Sigmoid colon (tissue), 7 donors: ENCODE data around the gene SNAI3. TPM values are rescaled to one million over a fixed set of nuclear protein-coding genes. Genes with fewer than 3 reads are reported as not detected.

Experiments
- DNase-seq: peaks from one replicate; pipeline ENCODE4 v3.0.0-alpha.2; 2019
- H3K27ac ChIP-seq, 4 donors: fragments of 200-600 bp; sonication (generic); one replicate each; pipeline ENCODE4 v1.5.1; 2016 to 2019; ENCODE audit warnings: mild to moderate bottlenecking in 1 of 4
- H3K27me3 ChIP-seq, 3 donors: fragments of 200-600 bp; sonication (generic); one replicate each; pipeline ENCODE4 v1.5.1; 2019; ENCODE audit warnings: mild to moderate bottlenecking in 1 of 3
- H3K36me3 ChIP-seq, 4 donors: fragments of 200-600 bp; sonication (generic); one replicate each; pipeline ENCODE4 v1.5.1; 2016 to 2019
- H3K4me1 ChIP-seq, 4 donors: fragments of 200-600 bp; sonication (generic); one replicate each; pipeline ENCODE4 v1.5.1; 2017 to 2019
- H3K4me3 ChIP-seq, 4 donors: fragments of 200-600 bp; sonication (generic); one replicate each; pipeline ENCODE4 v1.5.1; 2017 to 2019; ENCODE audit warnings: mild to moderate bottlenecking in 2 of 4, moderate library complexity in 1 of 4
- H3K9me3 ChIP-seq, 4 donors: fragments of 200-600 bp in 3 of 4; sonication (generic) in 3 of 4; one replicate each; pipeline versions ENCODE4 v1.5.1 to v1.6.1; 2013 to 2019
- CTCF ChIP-seq, 4 experiments: fragments of 450-650 bp in 3 of 4; fragments of 200-600 bp in 1 of 4; IDR thresholded peaks; one replicate each; pipeline ENCODE4 v1.5.1; 2016 to 2019; ENCODE audit warnings: antibody characterized with exemption in 4 of 4, mild to moderate bottlenecking in 3 of 4, moderate library complexity in 2 of 4
- EP300 ChIP-seq, 4 donors: sonication (generic); formaldehyde crosslinking; IDR thresholded peaks; one replicate each; pipeline ENCODE4 v1.6.1; 2017; ENCODE audit warnings: antibody characterized with exemption in 4 of 4
- POLR2A ChIP-seq, 2 donors: fragments of 450-650 bp; IDR thresholded peaks; one replicate each; pipeline ENCODE4 v1.6.1; 2016; ENCODE audit warnings: antibody characterized with exemption in 2 of 2, mild to moderate bottlenecking in 2 of 2, moderate library complexity in 2 of 2
- POLR2AphosphoS5 ChIP-seq, 4 donors: sonication (generic); formaldehyde crosslinking; IDR thresholded peaks; one replicate each; pipeline ENCODE4 v1.6.1; 2017; ENCODE audit warnings: antibody characterized with exemption in 4 of 4
- WGBS, 2 donors: extraction: QIAGEN DNeasy Blood & Tissue Kit; methylation state at CpG; one replicate each; pipeline ENCODE4 v1.1.7; 2013; 5-methylcytosine and 5-hydroxymethylcytosine counted together
- intact Hi-C: fragments of 100-400 bp; cut with DNase I; formaldehyde crosslinking; loops from one replicate; pipeline ENCODE4 v1.15.1; 2023
- polyA plus RNA-seq, 3 donors: library from polyadenylated mRNA; stranded (reverse); fragments of 200-250 nt; gene quantifications; one replicate each; pipeline ENCODE4 v1.2.3, GENCODE V29; 2013
- total RNA-seq, 4 donors: library from RNA; depleted of rRNA; stranded (reverse); fragments of >200 nt; gene quantifications; one replicate each; pipeline ENCODE4 v1.1.0, GENCODE V29; 2016
- donor health status: healthy with polysubstance abuse.
- donor health status: Bipolar disorder and iron deficiency.
- donor health status: healthy.

The SNAI3 gene
- total and polyA plus RNA-seq, 7 donors = 0.46 to 3.0 (median 0.71) TPM; not detected in 2

- H3K36me3 ChIP-seq = peaks cover 75 to 100% (median 95%) of the 10 kb centered on the region in 4 donors
- no peak for DNase-seq
These were observed 36.6 kb upstream of the SNAI3 start for GRCh38 chr16:88722784-88723506.

GRCh38 chr16:88721815-88722755, 35.8 kb upstream of the SNAI3 start:
- no peak for TF ChIP-seq CTCF (IDR thresholded peaks at IDR 0.05)
- TF ChIP-seq EP300 (IDR thresholded peaks at IDR 0.05) = no peak
- no peak for TF ChIP-seq POLR2AphosphoS5 (IDR thresholded peaks at IDR 0.05)
- no peak for TF ChIP-seq POLR2A (IDR thresholded peaks at IDR 0.05)
- DNase-seq = no peak
- Histone ChIP-seq H3K27me3 (no peaks in the 10 kb centered on the region), H3K36me3 (peaks cover 75 to 100% (median 94%) of the 10 kb centered on the region in 4 donors), H3K4me3 (no peak overlapping the region), H3K9me3 (no peaks in the 10 kb centered on the region), H3K27ac (no peak overlapping the region), H3K4me1 (peaks cover 0 to 17% (median 10%) of the 10 kb centered on the region in 4 donors)
- WGBS, 2 donors = 96% methylated on average over 61 of the region's 61 CpGs
- intact Hi-C loops = no loop called here

More at GRCh38 chr16:88722784-88723506, 36.6 kb upstream of the SNAI3 start:
- intact Hi-C loops = no loop called here
- Histone ChIP-seq H3K4me1 (peaks cover 0 to 17% (median 10%) of the 10 kb centered on the region in 4 donors), H3K9me3 (no peaks in the 10 kb centered on the region), H3K27ac (no peak overlapping the region), H3K4me3 (no peak overlapping the region), H3K27me3 (no peaks in the 10 kb centered on the region)
- TF ChIP-seq EP300 (IDR thresholded peaks at IDR 0.05) = no peak
- no peak for TF ChIP-seq POLR2A (IDR thresholded peaks at IDR 0.05)
- TF ChIP-seq CTCF (IDR thresholded peaks at IDR 0.05) = no peak
- no peak for TF ChIP-seq POLR2AphosphoS5 (IDR thresholded peaks at IDR 0.05)
- WGBS, 2 donors = 95 to 97% methylated on average over 39 of the region's 39 CpGs

DNA sequence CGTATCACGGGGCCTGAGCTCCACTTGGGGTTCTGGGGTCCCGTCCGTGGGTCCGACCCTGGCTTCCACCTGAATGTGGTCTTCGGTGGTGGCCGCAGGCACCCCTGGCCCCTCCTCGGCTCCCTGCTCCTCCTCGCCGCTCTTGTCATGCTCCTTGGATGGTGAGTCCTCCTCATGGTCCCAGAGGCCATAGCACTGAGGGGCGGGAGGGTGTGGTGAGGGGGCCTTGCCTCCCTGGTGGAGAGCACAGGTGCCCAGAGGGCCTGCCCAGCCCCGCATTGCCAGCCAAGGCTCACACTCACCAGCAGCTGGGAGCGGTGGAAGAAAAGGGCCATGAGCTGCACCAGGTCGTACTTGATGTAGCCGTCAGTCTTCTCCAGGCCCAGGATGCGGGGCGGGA, 34.9 kb upstream of the SNAI3 start:
- intact Hi-C loops = no loop called here
- H3K27ac ChIP-seq = peak overlapping the region in 1 of 4 donors; percentile 77
- peaks cover 75 to 100% (median 94%) of the 10 kb centered on the region in 4 donors for H3K36me3 ChIP-seq
- no peaks in the 10 kb centered on the region for H3K27me3 ChIP-seq
- WGBS, 2 donors = 96% methylated on average over 17 of the region's 17 CpGs
- H3K4me1 ChIP-seq = peaks cover 0 to 17% (median 10%) of the 10 kb centered on the region in 4 donors
- TF ChIP-seq POLR2AphosphoS5 (IDR thresholded peaks at IDR 0.05) (no peak), CTCF (IDR thresholded peaks at IDR 0.05) (no peak), EP300 (IDR thresholded peaks at IDR 0.05) (no peak), POLR2A (IDR thresholded peaks at IDR 0.05) (no peak)
- no peak for DNase-seq
- H3K9me3 ChIP-seq = no peaks in the 10 kb centered on the region
- no peak overlapping the region for H3K4me3 ChIP-seq

DNA sequence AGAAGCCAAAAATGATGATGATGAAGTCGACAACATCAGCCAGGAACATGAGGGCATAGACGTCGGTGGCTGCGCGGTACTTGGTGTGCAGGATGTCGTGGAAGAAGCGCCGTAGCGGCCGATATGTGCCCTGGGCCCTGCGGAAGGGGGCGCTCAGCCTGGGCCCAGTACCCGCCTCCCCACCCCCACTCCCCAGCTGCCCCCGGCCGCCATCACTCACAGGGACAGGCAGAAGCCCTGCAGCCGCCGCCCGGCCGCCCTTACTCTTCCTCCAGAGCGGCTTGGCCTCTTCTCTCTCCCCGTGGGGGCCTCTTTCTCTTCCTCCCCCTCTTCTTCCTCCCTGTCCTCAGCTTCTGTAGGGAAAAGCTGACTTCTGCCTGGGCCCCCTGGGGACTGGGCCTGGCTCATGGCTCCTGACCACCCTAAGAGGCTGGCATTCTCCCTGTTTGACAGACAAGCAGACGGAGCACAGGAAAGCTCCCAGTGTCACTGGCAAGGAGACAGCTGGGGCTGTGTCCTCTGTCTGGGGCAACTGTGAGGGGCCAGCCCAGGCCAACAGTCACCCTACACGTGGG, 34.2 kb upstream of the SNAI3 start:
- intact Hi-C loops = no loop called here
- no peak for DNase-seq
- 93 to 94% methylated on average over 23 of the region's 23 CpGs for WGBS, 2 donors
- Histone ChIP-seq H3K36me3 (peaks cover 75 to 100% (median 94%) of the 10 kb centered on the region in 4 donors), H3K27ac (peak overlapping the region in 3 of 4 donors; percentile 67 to 77 (median 76)), H3K4me1 (peaks cover 0 to 17% (median 10%) of the 10 kb centered on the region in 4 donors), H3K4me3 (no peak overlapping the region), H3K27me3 (no peaks in the 10 kb centered on the region), H3K9me3 (no peaks in the 10 kb centered on the region)
- TF ChIP-seq CTCF (IDR thresholded peaks at IDR 0.05) (no peak), POLR2A (IDR thresholded peaks at IDR 0.05) (no peak)
